Measurements from ENCODE around the gene RNF25.

RNF25 gene

DNA sequence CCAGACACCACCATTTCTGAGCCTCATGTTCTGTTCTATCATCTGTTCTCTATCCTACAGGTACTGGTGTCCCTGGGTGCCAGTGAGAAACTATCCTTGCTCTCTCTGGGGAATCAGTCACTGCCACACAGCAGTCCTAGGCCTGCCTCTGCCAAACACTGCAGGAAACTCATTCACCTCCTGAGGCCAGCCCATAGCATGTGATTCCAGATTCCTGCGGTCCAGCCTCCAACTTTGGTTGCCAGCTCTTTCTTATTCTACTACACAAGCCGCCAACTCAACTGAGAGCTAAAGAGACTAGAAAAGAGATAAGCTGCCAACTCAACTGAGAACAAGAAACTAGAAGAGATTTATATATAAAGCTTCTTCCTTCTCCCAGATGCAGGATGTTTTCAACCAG lies 30.0 kb upstream of the RNF25 start:
- TF ChIP-seq FOXP2 (optimal IDR thresholded peaks at IDR 0.05; ENCODE audit: borderline replicate concordance, extremely low read depth, extremely low read length, insufficient read depth) = no peak
- TF ChIP-seq SIN3A (IDR thresholded peaks at IDR 0.05; ENCODE audit: borderline replicate concordance, insufficient read depth, low read length) = no peak
- TF ChIP-seq POLR2AphosphoS5 (IDR thresholded peaks at IDR 0.05; ENCODE audit: low read depth, low read length) = no peak
- TF ChIP-seq REST (IDR thresholded peaks at IDR 0.05; ENCODE audit: insufficient read depth in 1 of 2, low read depth in 2 of 2, low read length in 2 of 2) = no peak

- TF ChIP-seq REST (IDR thresholded peaks at IDR 0.05; ENCODE audit: insufficient read depth in 1 of 2, low read depth in 2 of 2, low read length in 2 of 2) = no peak
- no peak for TF ChIP-seq POLR2AphosphoS5 (IDR thresholded peaks at IDR 0.05; ENCODE audit: low read depth, low read length)
- TF ChIP-seq TAF1 (IDR thresholded peaks at IDR 0.05; ENCODE audit: borderline replicate concordance, insufficient read depth, low read length) = no peak
- TF ChIP-seq SIN3A (IDR thresholded peaks at IDR 0.05; ENCODE audit: borderline replicate concordance, insufficient read depth, low read length) = no peak
- TF ChIP-seq FOXP2 (optimal IDR thresholded peaks at IDR 0.05; ENCODE audit: borderline replicate concordance, extremely low read depth, extremely low read length, insufficient read depth) = no peak
These were observed 27.1 kb upstream of the RNF25 start for GRCh38 chr2:218698885-218699284.

- TF ChIP-seq REST (IDR thresholded peaks at IDR 0.05; ENCODE audit: insufficient read depth in 1 of 2, low read depth in 2 of 2, low read length in 2 of 2) (no peak), TAF1 (IDR thresholded peaks at IDR 0.05; ENCODE audit: borderline replicate concordance, insufficient read depth, low read length) (no peak), POLR2AphosphoS5 (IDR thresholded peaks at IDR 0.05; ENCODE audit: low read depth, low read length) (no peak), FOXP2 (optimal IDR thresholded peaks at IDR 0.05; ENCODE audit: borderline replicate concordance, extremely low read depth, extremely low read length, insufficient read depth) (no peak), SIN3A (IDR thresholded peaks at IDR 0.05; ENCODE audit: borderline replicate concordance, insufficient read depth, low read length) (no peak)
These were observed 22.8 kb upstream of the RNF25 start for GRCh38 chr2:218694405-218695145.

- TF ChIP-seq TAF1 (IDR thresholded peaks at IDR 0.05; ENCODE audit: borderline replicate concordance, insufficient read depth, low read length) = no peak
These were observed 19.4 kb upstream of the RNF25 start for GRCh38 chr2:218691234-218691633.

GRCh38 chr2:218680061-218680460 lies 8.3 kb upstream of the RNF25 start:
- TF ChIP-seq POLR2AphosphoS5 (IDR thresholded peaks at IDR 0.05; ENCODE audit: low read depth, low read length) = no peak
- TF ChIP-seq SIN3A (IDR thresholded peaks at IDR 0.05; ENCODE audit: borderline replicate concordance, insufficient read depth, low read length) = no peak
- TF ChIP-seq TAF1 (IDR thresholded peaks at IDR 0.05; ENCODE audit: borderline replicate concordance, insufficient read depth, low read length) = no peak
- TF ChIP-seq REST (IDR thresholded peaks at IDR 0.05; ENCODE audit: insufficient read depth in 1 of 2, low read depth in 2 of 2, low read length in 2 of 2) = no peak
- TF ChIP-seq FOXP2 (optimal IDR thresholded peaks at IDR 0.05; ENCODE audit: borderline replicate concordance, extremely low read depth, extremely low read length, insufficient read depth) = no peak
